Sciatic nerve (tissue), 2 donors: Measurements from ENCODE around the gene NT5E. TPM values are rescaled to one million over a fixed set of nuclear protein-coding genes. Genes with fewer than 3 reads are reported as not detected.
"Not testable (repeated sequence)": the region's sequence is repeated elsewhere in the genome, so short reads cannot be mapped to it uniquely, and the experiment has no call there.

Source experiments
- ATAC-seq: fragments of 200-7000 bp; cut with Tn5 transposase; one replicate; pipeline ENCODE4 v1.9.1; 2020; ENCODE audit warnings: mild to moderate bottlenecking, moderate library complexity
- DNase-seq: peaks from one replicate; pipeline ENCODE4 v3.0.0-alpha.2; 2020; ENCODE audit warnings: low spot score
- intact Hi-C: fragments of 100-400 bp; cut with DNase I; formaldehyde crosslinking; loops from one replicate; pipeline ENCODE4 v1.14.2; 2022
- total RNA-seq: library from RNA; stranded (reverse); fragmentation: NEBNext Ultra II Directional; extraction: Animal tissue kit (Norgen Biotek cat#: 25700); gene quantifications from one replicate; pipeline ENCODE4 v1.2.1, GENCODE V29; 2021
- donor health status: DM: no; HTN: no; CAD: no.
- donor health status: DM: no; HTN: no; CAD: no.

The NT5E gene
- total RNA-seq, 1 donor from 2014 or later = 52.7 TPM

DNA sequence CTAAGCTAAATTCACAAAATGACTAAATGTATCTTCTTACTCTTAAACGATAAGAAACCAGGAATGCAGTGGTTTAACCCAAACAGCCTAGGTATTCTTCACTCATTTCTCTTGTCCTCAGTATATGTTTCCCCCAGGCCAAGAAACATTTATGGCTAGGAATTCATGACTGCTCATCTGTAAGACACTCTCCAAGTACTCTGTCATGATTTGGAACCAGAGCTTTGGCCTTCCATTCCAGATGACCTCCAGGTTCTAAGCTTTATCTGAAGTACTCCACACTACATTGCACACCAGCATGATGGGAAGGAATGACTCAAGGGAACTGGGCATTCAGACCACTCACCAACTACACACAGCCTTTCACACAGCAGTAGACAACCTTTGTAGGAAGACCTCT lies 29.3 kb downstream of the NT5E start:
- intact Hi-C loops = no loop called here
- no peak for ATAC-seq
- no peak for DNase-seq

DNA sequence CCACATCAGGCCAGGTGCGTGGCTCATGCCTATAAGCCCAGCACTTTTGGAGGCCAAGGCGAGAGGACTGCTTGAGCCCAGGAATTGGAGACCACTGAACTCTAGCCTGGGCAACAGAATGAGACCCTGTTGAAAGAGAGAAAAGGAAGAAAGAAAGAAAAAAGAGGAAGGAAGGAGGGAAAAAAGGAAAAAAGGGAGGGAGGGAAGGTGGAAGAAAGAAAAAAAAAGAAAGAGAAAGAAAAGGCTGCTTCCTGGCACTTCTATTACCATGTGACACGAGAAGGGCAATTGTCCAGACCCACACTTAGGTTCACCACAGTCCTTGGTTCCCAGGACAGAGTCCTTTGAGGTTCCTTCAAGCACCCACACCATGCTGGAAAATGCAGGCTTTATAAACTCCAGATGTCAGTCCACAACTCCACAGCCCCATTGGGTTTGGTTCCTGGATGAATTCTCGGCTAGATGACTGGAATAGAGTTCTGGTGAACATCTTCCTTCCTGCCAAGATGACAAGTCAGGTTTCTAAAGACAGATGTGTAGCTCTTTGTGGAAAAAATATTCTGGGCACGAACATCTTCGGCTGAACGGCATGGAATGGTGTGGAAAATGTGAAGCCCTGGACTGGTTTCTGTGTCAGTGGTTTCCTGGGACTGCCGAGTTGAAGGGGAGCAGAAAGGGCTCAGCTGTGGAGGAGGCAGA lies 32.5 kb downstream of the NT5E start:
- DNase-seq (no peak), ATAC-seq (peak; percentile 72)
- intact Hi-C loops = loop anchor here (5.0 kb wide), 1 partner anchor 125 kb away; no protein-coding TSS in a partner anchor

DNA sequence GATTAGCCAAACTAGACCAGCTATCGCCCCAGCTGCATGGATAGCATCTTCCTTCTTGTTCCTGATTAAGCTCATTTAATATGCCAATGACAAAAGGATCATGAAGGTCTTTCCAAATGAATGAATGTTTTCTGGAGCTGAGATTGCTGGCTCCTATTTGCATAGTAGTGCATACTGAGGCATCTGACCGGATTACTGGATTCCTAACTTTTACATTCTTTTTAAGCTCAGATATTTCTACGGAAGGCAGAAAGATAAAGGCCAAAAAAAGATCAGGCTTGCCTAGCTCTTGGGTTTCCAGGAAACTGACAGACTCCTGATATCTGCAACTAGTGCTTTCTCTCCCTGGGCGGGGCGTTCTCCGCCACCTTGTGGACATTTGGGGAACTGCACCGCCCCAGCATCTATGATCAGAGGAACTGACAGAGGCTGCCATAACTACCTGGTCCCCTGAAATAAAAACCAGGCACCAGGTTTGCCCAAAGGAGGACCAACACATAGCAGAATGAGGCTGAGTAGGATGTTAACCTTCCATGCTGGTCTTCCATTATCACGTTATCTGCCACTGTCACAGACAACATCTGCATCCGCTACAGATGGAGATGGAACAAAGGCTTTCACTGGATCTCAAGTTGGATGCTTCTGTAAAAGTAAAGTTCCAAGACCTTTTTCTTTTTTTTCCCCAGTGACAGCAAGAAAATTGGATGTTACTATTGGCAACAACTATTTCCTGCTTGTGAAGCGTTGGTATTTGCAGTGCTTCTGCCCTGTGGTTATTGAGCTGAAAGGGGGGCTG lies 33.2 kb downstream of the NT5E start:
- peak; percentile 90 for DNase-seq
- intact Hi-C loops = loop anchor here (5.0 kb wide), 1 partner anchor 126 kb away; no protein-coding TSS in a partner anchor
- peak; percentile 96 for ATAC-seq

DNA sequence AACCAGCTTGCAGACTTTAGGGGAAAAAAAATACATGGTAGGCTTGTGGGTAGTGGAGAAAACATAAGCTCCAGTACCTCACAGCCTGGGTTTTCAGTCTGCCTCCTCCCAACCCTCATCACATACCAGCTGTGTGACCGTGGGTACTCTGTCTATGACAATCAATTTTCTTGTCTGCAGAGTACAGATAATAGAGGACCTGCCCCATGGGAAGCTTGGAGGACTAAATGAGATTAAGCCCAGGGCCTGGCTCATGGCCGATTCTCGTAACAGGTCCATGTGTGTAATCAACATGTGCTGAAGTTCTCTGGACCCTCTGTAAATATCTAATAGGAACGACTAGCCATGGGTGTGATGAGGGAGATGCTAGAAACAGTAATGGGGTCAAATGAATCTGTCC lies 34.0 kb downstream of the NT5E start:
- intact Hi-C loops = loop anchor here (5.0 kb wide), 1 partner anchor 127 kb away; no protein-coding TSS in a partner anchor
- ATAC-seq (no peak), DNase-seq (no peak)

DNA sequence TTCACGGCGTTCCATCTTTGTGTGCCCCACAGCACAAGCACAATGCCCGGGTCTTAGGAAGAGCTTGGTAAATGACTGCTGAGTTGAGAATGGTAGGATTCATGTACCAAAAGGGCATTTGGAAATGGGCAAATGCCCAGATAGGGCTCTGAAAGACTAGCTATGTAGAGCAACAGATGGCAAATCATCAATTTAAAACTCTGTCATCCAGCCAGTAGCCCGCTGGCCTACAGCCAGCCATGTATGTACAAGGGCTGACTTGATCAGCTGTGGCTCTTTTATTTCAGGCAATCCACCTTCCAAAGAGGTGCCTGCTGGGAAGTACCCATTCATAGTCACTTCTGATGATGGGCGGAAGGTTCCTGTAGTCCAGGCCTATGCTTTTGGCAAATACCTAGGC lies 35.1 kb downstream of the NT5E start:
- no peak for DNase-seq
- no peak for ATAC-seq
- intact Hi-C loops = loop anchor here (5.0 kb wide), 1 partner anchor 128 kb away; no protein-coding TSS in a partner anchor

DNA sequence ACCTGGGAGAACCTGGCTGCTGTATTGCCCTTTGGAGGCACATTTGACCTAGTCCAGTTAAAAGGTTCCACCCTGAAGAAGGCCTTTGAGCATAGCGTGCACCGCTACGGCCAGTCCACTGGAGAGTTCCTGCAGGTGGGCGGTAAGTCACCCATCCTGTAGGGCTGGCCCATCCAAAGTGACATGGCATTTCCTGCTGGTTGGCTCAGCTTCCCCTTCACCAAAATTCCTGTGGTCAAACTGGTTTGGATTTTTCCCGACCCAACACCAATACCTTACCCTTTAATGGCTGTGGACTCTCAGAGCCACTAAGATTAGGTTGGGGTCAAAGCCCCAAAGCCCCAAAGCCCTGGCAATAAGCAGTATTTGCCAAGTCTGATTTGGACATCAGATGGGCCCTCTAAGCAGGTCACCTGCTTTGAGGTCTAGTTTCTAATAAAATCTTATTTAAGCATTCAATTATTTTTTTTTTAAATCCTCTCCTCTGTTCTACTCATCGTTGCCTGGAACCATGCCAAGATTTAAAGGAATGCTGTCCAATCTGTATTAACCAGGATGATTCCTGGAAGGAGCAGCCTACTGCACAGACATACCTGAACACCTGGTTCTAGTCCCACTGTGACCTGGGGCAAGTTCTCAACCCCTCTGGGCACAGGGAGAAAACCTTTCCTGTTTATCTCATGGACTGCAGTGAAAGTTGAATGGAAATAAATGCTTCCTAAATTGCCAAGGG lies 40.8 kb downstream of the NT5E start:
- DNase-seq (no peak), ATAC-seq (no peak)
- intact Hi-C loops = no loop called here

DNA sequence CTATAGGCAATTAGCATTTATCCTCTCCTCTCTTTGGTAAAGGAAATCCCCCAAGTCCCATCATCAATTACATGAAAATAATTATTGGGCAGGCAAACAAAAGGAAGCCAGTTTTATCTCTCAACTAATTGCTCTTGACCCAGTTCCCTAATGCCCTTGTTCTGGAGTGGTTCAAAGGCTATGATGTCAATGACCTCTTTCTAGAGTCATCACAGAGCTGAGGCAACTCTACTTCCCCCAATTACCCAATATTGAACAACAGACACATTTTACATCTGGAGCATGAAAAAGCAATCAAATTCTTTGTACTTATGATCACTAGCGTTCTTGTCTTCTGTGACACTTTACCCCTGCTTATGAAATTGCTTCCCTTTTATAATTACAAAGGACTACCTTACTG lies 43.5 kb downstream of the NT5E start:
- ATAC-seq = no peak
- intact Hi-C loops = no loop called here

DNA sequence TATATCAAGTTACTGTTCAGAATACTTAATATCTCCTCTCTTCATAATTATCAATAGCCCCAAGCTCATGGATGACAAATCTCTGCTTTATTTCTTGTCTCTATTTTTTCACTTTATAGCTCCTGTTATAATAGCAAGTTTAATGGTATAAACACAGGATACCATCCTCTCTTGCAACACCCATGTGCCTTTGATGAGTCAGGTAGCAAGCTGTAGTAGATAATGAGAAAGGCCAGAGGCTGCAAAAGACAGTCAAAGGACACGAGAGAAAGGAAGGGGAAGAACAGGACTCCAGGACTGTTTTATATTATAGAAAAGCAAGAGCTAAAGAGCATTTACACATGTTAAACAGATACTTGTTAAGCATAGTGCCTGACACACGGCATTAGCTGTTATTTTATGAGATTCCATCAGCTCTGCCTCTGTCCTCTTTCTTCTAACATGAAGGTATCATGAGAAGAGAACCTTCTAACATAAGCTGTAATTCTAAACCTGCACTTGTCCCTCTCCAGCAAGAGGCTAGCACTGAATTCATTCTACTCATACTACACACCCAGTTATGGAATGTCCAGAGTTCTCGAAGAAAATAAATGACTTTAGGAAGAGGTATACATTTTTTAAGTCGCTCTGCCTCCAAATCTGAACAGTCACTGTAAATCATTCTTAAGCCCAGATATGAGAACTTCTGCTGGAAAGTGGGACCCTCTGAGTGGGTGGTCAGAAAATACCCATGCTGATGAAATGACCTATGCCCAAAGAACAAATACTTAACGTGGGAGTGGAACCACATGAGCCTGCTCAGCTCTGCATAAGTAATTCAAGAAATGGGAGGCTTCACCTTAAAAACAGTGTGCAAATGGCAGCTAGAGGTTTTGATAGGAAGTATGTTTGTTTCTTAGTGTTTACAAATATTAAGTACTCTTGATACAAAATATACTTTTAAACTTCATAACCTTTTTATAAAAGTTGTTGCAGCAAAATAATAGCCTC lies 45.0 kb downstream of the NT5E start:
- intact Hi-C loops = no loop called here
- no peak for ATAC-seq

More for the DNA sequence above, 43.5 kb downstream of the NT5E start:
- DNase-seq = no peak

DNA sequence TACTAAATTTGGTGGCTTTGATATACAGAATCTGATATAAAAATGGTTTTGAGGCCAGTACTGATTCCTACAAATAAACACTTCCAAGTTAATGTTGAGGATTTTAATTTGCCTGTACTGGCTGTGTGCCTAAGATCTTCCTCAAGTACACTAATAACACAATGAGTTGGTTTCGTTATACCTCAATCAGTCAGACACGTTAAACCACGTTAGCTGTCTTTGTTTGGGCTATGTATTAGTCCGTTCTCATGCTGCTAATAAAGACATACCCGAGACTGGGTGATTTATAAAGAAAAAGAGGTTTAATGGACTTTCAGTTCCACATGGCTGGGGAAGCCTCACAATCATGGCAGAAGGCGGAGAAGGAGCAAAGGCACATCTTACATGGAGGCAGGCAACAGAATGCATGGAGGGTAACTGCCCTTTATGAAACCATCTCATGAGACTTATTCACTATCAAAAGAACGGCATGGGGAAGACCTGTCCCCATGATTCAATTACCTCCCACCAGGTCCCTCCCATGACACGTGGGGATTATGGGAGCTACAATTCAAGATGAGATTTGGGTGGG lies 46.2 kb downstream of the NT5E start:
- ATAC-seq (no peak), DNase-seq (no peak)
- intact Hi-C loops = no loop called here

More for the DNA sequence above, 45.0 kb downstream of the NT5E start:
- DNase-seq = no peak

DNA sequence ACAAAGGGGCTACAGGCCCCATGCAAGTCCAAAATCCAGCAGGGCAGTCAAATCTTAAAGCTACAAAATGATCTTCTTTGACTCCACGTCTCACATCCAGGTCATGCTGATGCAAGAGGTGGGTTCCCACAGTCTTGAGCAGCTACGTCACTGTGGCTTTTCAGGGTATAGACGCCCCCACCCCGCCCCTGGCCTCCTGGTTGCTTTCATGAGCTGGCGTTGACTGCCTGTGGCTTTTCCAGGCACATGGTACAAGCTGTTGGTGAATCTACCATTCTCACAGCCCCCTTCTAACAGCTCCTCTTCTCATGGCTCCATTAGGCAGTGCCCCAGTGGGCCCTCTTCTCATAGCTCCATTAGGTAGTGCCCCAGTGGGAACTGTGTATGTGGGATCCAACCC lies 47.0 kb downstream of the NT5E start:
- intact Hi-C loops = no loop called here

DNA sequence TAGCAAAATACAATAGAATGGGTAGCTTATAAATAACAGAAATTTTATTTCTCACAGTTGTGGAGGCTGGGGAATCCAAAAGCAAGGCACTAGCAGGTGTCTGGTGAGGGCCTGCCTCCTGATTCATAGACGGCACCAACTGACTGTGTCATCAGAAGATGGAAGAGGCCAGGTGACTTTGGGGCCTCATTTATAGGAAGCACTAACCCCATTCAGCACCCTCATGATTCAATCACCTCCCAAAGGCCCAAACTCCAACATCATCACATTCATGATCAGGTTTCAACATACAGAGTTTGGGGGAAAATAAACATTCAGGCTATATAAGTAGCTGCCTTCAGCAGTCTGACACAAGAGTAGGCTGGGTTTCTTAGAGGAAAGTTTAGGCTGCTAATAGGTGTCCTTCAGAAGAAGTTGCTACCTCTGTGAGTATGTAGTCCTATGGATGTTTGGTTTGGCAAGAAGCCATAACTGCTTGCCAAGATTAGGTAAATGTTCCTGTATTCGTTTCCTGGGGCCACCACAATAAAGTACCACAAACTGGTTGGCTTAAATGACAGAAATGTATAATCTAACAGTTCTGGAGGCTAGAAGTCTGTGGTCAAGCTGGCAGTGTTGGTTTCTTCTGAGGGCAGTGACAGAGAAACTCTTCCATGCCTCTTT lies 48.8 kb downstream of the NT5E start:
- intact Hi-C loops = no loop called here
- ATAC-seq (no peak), DNase-seq (no peak)

More for the DNA sequence above, 47.0 kb downstream of the NT5E start:
- no peak for DNase-seq
- ATAC-seq = no peak

DNA sequence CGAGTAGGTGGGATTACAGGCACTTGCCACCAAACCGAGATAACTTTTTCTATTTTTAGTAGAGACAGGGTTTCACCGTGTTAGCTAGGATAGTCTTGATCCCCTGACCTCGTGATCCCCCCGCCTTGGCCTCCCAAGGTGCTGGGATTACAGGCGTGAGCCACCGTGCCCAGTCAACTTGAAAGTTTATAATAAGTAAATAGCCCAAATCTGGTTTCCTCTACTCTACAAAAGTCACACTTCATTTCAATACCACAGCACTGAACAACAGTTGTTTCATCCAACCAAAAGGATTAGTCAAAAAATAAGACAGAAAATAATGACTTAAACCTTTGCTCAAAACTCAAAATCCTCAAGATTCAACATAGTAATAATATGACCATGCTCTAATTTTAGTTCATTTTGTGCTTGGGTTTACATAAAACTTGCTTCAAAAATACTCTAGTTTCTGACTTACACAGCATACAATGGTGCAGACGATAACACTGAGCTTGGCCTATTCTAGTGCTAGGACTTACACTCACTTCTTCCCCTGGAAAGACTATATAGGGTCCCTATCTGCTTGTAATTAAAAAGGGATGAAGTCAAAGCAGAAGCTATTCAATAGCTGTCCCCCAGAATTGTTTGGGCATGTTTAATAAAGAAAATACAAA lies 56.7 kb downstream of the NT5E start:
- intact Hi-C loops = no loop called here

DNA sequence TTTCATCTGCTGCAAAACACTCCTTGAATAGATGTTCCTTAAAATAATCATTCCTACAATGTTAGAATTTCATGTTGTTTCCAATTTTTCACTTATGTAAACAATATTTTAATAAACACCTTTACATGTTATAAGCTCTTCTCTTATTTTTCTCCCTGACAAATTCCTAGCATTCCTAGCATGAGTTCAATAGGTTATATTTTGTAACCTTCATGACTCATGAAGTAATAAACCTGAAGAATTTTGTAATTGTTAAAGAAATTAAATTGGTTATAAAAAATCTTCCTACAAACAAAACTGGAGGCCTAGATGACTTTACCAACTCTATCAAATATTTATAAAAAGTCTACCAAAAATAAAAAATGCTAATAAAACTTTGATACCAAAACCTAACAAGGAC lies 66.3 kb downstream of the NT5E start:
- DNase-seq (no peak), ATAC-seq (no peak)
- intact Hi-C loops = no loop called here

More for the DNA sequence above, 56.7 kb downstream of the NT5E start:
- ATAC-seq (no peak), DNase-seq (no peak)

DNA sequence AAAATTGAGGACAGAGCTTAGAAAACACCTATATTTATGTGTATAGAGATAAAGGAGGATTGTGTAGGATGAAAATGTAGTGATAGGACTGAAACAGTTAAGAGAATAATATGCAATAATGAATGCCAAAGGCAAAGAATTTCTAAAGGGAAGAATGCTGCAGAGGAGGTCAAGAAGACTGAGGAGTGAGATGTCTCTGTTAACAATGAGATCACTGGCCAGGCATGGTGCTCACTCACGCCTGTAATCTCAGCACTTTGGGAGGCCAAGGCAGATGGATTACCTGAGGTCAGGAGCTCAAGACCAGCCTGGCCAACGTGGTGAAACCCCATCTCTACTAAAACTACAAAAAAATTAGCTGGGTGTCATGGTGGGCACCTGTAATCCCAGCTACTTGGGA lies 74.4 kb downstream of the NT5E start:
- ATAC-seq, intact Hi-C loops, DNase-seq: not testable (repeated sequence)

DNA sequence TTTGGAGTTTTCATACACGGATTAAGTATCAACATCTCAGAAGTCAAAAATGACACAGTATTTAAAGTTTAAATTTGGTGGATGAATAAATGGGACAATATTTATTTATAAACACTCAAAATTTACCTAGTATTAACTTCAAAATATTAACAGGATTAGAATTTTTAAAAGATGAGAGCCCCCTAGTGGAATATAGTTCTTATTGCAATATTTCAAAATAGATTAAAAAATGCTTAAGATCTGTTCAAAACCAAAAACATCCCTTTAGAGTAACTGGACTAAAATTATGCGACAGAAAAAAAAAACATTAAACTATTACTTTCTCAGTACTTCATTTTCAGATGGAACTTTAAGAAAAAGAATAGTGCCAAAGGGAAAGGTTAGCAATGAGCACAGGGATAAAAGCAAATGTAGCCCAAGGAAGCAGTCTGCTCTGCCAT lies 87.2 kb downstream of the NT5E start:
- DNase-seq = no peak
- intact Hi-C loops = no loop called here
- ATAC-seq = no peak

DNA sequence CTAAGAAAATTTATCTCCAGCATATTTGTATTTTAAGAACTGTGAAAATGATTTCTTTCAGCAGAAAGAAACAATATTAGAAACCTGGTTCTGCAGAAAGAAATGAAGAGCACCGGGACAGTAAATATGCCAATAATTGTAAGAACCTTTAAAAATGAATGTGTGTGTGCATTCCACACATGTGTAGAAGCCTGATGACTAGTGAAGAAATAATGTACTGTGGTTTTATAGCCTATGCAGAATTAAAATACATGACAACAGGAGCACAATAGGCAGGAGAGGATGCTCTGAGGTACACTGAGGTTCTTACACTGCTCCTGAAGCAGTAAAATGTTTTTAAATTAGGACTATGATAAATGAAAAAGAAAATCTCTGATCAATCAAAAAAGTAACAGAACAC lies 94.9 kb downstream of the NT5E start:
- DNase-seq (no peak), ATAC-seq (no peak)
- intact Hi-C loops = no loop called here
